Activated CD4-positive, alpha-beta T cell treated with anti-CD3 and anti-CD28 coated beads for 4 hours (primary cell): ENCODE results near the gene ZCCHC3.
"Not testable (repeated sequence)": the region's sequence is repeated elsewhere in the genome, so short reads cannot be mapped to it uniquely, and the experiment has no call there.

ENCODE experiments used
- DNase-seq, 2 donors: peaks; one replicate each; pipeline ENCODE4 v3.0.0-alpha.2; 2020

Gene ZCCHC3

GRCh38 chr20:297098-297924 is at the start of gene ZCCHC3:
Gene ZCCHC3 (plus strand): TSS chr20:297570. CDS start chr20:297587, 17 bp downstream.
- DNase-seq = peak; percentile 82 to 83

GRCh38 chr20:251354-251753 is 46.0 kb upstream of the ZCCHC3 start:
- no peak for DNase-seq

GRCh38 chr20:252801-253200 is 44.6 kb upstream of the ZCCHC3 start:
- DNase-seq = no peak

GRCh38 chr20:253447-253846 is 43.9 kb upstream of the ZCCHC3 start:
- DNase-seq = not testable (repeated sequence)

- DNase-seq = no peak
Measured at GRCh38 chr20:257419-257818, 40.0 kb upstream of the ZCCHC3 start, which contains the start of gene DEFB132. Gene DEFB132 (plus strand): TSS chr20:257724. CDS start chr20:257779, 55 bp downstream.

GRCh38 chr20:258269-258858 is 39.0 kb upstream of the ZCCHC3 start:
- DNase-seq = no peak

- no peak for DNase-seq
Measured at GRCh38 chr20:258963-259362, 38.4 kb upstream of the ZCCHC3 start.

GRCh38 chr20:259981-260380 is 37.4 kb upstream of the ZCCHC3 start:
- DNase-seq = no peak

- DNase-seq = no peak
Measured at GRCh38 chr20:263701-264100, 33.7 kb upstream of the ZCCHC3 start.

- DNase-seq = peak; percentile 86 to 88
Measured at GRCh38 chr20:266596-267562, 30.5 kb upstream of the ZCCHC3 start.

GRCh38 chr20:270517-270916 is 26.9 kb upstream of the ZCCHC3 start:
- DNase-seq = no peak

- no peak for DNase-seq
Measured at GRCh38 chr20:271069-271468, 26.3 kb upstream of the ZCCHC3 start.

- DNase-seq = no peak
Measured at GRCh38 chr20:271528-271927, 25.8 kb upstream of the ZCCHC3 start.

- no peak for DNase-seq
Measured at GRCh38 chr20:272718-273117, 24.7 kb upstream of the ZCCHC3 start.

- DNase-seq = no peak
Measured at GRCh38 chr20:273884-274283, 23.5 kb upstream of the ZCCHC3 start.

- DNase-seq = no peak
Measured at GRCh38 chr20:275791-276190, 21.6 kb upstream of the ZCCHC3 start.

- no peak for DNase-seq
Measured at GRCh38 chr20:276620-277495, 20.5 kb upstream of the ZCCHC3 start.

GRCh38 chr20:277496-277781 is 19.9 kb upstream of the ZCCHC3 start:
- no peak for DNase-seq

GRCh38 chr20:278181-278580 is 19.2 kb upstream of the ZCCHC3 start:
- DNase-seq = no peak

- DNase-seq = no peak
Measured at GRCh38 chr20:278607-279571, 18.5 kb upstream of the ZCCHC3 start.

- DNase-seq = no peak
Measured at GRCh38 chr20:284172-284571, 13.2 kb upstream of the ZCCHC3 start.
